CD8-positive, alpha-beta memory T cell (primary cell): ENCODE results near the gene KHDRBS2. TPM values are rescaled to one million over a fixed set of nuclear protein-coding genes. Genes with fewer than 3 reads are reported as not detected.

ENCODE experiments used
- CTCF ChIA-PET: fragments of 350-600 bp; sonication (Branson Sonifier 250); formaldehyde crosslinking; loops from one replicate; lab custom pipeline; 2021; ENCODE audit warnings: antibody characterized with exemption; lab: Charles Lee
- POLR2A ChIA-PET: fragments of 350-600 bp; sonication (Branson Sonifier 250); formaldehyde crosslinking; loops from one replicate; lab custom pipeline; 2021; ENCODE audit warnings: antibody characterized with exemption; lab: Charles Lee
- DNase-seq, 5 donors: peaks; one replicate each; pipeline versions ENCODE4 v3.0.0 to v3.0.0-alpha.2; 2020 to 2022; ENCODE audit warnings: mixed read lengths in 1 of 5
- H3K27ac ChIP-seq: one replicate; pipeline ENCODE4 v1.7.0; 2013; ENCODE audit warnings: low read depth, mild to moderate bottlenecking, low read length, moderate library complexity
- H3K27me3 ChIP-seq: 2 replicates; pipeline ENCODE4 v1.7.0; 2013; ENCODE audit warnings: low read length, mild to moderate bottlenecking; ENCODE audit not compliant: insufficient read depth, poor library complexity, severe bottlenecking
- H3K36me3 ChIP-seq: 2 replicates; pipeline ENCODE4 v1.7.0; 2013; ENCODE audit warnings: mild to moderate bottlenecking, low read length, moderate library complexity; ENCODE audit not compliant: insufficient read depth
- H3K4me1 ChIP-seq: 2 replicates; pipeline ENCODE4 v1.7.0; 2013; ENCODE audit warnings: mild to moderate bottlenecking, low read length, moderate library complexity; ENCODE audit not compliant: insufficient read depth
- H3K4me3 ChIP-seq: 2 replicates; pipeline ENCODE4 v1.7.0; 2013; ENCODE audit warnings: mild to moderate bottlenecking, low read length
- H3K9me3 ChIP-seq: 2 replicates; pipeline ENCODE4 v1.7.0; 2013; ENCODE audit warnings: mild to moderate bottlenecking, low read length
- H3K27ac Mint-ChIP-seq, 8 donors: one replicate each; pipeline ENCODE4 v1.8.0; 2020 to 2021; ENCODE audit warnings: mixed read lengths in 8 of 8, mild to moderate bottlenecking in 6 of 8, inconsistent platforms in 3 of 8, moderate library complexity in 3 of 8
- H3K27me3 Mint-ChIP-seq, 2 donors: one replicate each; pipeline ENCODE4 v1.8.0; 2020 to 2021; ENCODE audit warnings: mixed read lengths in 2 of 2, mild to moderate bottlenecking in 1 of 2, moderate library complexity in 1 of 2
- H3K36me3 Mint-ChIP-seq, 3 donors: one replicate each; pipeline ENCODE4 v1.8.0; 2020 to 2021; ENCODE audit warnings: mixed read lengths in 3 of 3, inconsistent platforms in 1 of 3, mild to moderate bottlenecking in 1 of 3
- H3K4me1 Mint-ChIP-seq, 3 donors: one replicate each; pipeline ENCODE4 v1.8.0; 2020 to 2021; ENCODE audit warnings: mixed read lengths in 3 of 3, inconsistent platforms in 1 of 3, mild to moderate bottlenecking in 1 of 3
- H3K4me3 Mint-ChIP-seq, 7 donors: one replicate each; pipeline ENCODE4 v1.8.0; 2020 to 2021; ENCODE audit warnings: mixed read lengths in 7 of 7, mild to moderate bottlenecking in 6 of 7, moderate library complexity in 4 of 7, inconsistent platforms in 2 of 7
- H3K9me3 Mint-ChIP-seq, 5 donors: one replicate each; pipeline ENCODE4 v1.8.0; 2020 to 2022; ENCODE audit warnings: mixed read lengths in 5 of 5, mild to moderate bottlenecking in 3 of 5, moderate library complexity in 2 of 5, inconsistent platforms in 1 of 5
- polyA plus RNA-seq: library from polyadenylated mRNA; unstranded; fragments of 300-500 nt; fragmentation: Illumina TruSeq; gene quantifications from one replicate; pipeline ENCODE4 v1.2.3, GENCODE V29; 2021
- total RNA-seq, 2 experiments: library from RNA; stranded (reverse); gene quantifications; one replicate each; pipeline ENCODE4 v1.2.3, GENCODE V29; 2021

The KHDRBS2 gene
- total and polyA plus RNA-seq, 3 experiments from 2014 or later, result not detected

DNA sequence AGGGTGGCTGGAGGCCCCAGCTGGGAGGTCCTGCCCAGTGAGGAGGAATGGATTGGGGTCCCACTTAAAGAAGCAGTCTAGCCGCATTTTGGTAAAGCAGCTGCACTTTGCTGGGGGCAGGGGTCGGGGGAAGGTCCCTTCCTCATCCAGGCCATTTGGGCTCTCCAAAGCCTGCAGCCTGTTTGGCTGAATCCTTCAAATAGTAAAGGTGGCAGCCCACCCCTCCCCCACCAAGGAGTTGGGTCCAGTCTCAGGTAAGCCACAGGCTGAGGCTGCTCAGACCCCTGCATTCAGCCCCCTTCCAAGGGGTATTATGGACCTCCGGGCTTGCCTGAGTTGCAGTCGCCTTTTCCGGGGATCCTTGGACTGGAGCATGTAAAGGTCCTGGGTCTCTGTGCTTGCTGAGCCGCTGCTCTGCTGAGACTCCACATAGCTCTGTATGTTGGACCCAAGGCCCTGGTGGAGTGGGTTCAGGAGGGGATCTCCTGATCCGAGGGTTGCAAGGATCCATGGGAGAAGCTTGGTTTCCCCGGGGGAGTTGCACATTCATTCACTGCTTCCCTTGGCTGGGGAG, 417.4 kb downstream of the KHDRBS2 start:
- no peaks in the 10 kb centered on the region for H3K27me3 Mint-ChIP-seq
- Histone ChIP-seq H3K27ac (no peak overlapping the region), H3K4me3 (no peak overlapping the region), H3K36me3 (no peaks in the 10 kb centered on the region), H3K9me3 (no peaks in the 10 kb centered on the region), H3K4me1 (no peaks in the 10 kb centered on the region), H3K27me3 (no peaks in the 10 kb centered on the region)
- H3K4me1 Mint-ChIP-seq, result no peaks in the 10 kb centered on the region
- DNase-seq, result no peak
- ChIA-PET POLR2A (no interaction called here), CTCF (no interaction called here)
- peaks cover 11 to 47% (median 22%) of the 10 kb centered on the region in 5 donors for H3K9me3 Mint-ChIP-seq
- no peaks in the 10 kb centered on the region for H3K36me3 Mint-ChIP-seq
- no peak overlapping the region for H3K27ac Mint-ChIP-seq
- no peak overlapping the region for H3K4me3 Mint-ChIP-seq

- Histone ChIP-seq H3K4me1 (no peaks in the 10 kb centered on the region), H3K9me3 (no peaks in the 10 kb centered on the region), H3K27me3 (no peaks in the 10 kb centered on the region), H3K4me3 (no peak overlapping the region), H3K36me3 (no peaks in the 10 kb centered on the region), H3K27ac (no peak overlapping the region)
- H3K36me3 Mint-ChIP-seq, result no peaks in the 10 kb centered on the region
- H3K27me3 Mint-ChIP-seq, result no peaks in the 10 kb centered on the region
- no peaks in the 10 kb centered on the region for H3K4me1 Mint-ChIP-seq
- POLR2A ChIA-PET, result no interaction called here
- DNase-seq, result no peak
- CTCF ChIA-PET, result no interaction called here
- H3K27ac Mint-ChIP-seq, result no peak overlapping the region
- no peak overlapping the region for H3K4me3 Mint-ChIP-seq
- peaks cover 20 to 55% (median 22%) of the 10 kb centered on the region in 5 donors for H3K9me3 Mint-ChIP-seq
These were observed 418.4 kb downstream of the KHDRBS2 start for GRCh38 chr6:61867635-61868034.

DNA sequence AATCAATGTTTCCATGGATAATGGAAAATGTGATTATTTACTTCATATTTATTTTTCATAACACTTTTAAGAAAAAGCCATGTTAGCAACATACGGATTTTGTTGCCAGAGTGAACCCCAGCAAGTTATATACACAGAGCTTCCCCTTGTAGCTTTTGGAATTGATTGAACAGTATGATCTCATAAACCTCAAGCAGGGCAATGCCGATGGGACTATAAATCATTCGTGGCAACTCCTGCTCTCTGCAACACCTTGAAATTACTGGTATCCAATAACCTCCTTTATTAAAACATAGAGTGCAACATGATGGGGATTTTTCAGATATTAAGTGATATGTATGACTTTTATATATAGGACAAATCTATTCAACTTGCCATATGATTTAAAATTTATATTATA, 428.5 kb downstream of the KHDRBS2 start:
- H3K9me3 ChIP-seq, result no peaks in the 10 kb centered on the region
- Mint-ChIP-seq H3K4me3 (no peak overlapping the region), H3K36me3 (no peaks in the 10 kb centered on the region), H3K27me3 (no peaks in the 10 kb centered on the region), H3K9me3 (peaks cover 18 to 25% (median 22%) of the 10 kb centered on the region in 5 donors), H3K4me1 (no peaks in the 10 kb centered on the region), H3K27ac (no peak overlapping the region)
- H3K4me1 ChIP-seq, result no peaks in the 10 kb centered on the region
- ChIA-PET POLR2A (no interaction called here), CTCF (no interaction called here)
- H3K4me3 ChIP-seq, result no peak overlapping the region
- H3K27me3 ChIP-seq, result no peaks in the 10 kb centered on the region
- DNase-seq, result no peak
- no peaks in the 10 kb centered on the region for H3K36me3 ChIP-seq
- no peak overlapping the region for H3K27ac ChIP-seq

DNA sequence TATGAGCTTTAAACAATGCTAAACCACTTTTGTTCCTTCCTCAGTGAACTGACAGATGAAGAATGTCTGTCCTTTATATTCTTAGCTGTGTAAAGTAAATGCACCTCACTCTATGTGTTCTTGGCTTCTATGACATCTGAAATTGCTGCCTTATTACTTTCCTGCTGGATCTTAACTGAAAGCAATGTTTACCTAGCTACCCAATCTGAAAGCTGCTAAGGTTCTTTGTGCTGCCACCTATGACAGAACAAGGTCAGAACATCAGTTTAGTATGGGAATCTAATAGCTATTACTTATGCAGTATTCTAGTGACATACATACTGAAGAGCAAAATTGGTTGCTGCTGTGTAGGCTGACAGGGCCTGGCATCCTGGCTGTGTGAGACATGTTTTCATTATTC, 444.1 kb downstream of the KHDRBS2 start:
- DNase-seq, result no peak
- Histone ChIP-seq H3K4me3 (no peak overlapping the region), H3K27me3 (no peaks in the 10 kb centered on the region), H3K36me3 (no peaks in the 10 kb centered on the region), H3K9me3 (no peaks in the 10 kb centered on the region), H3K4me1 (no peaks in the 10 kb centered on the region), H3K27ac (no peak overlapping the region)
- POLR2A ChIA-PET, result no interaction called here
- Mint-ChIP-seq H3K4me3 (no peak overlapping the region), H3K4me1 (no peaks in the 10 kb centered on the region), H3K27ac (no peak overlapping the region), H3K36me3 (no peaks in the 10 kb centered on the region), H3K9me3 (peaks cover 2 to 33% (median 10%) of the 10 kb centered on the region in 5 donors), H3K27me3 (no peaks in the 10 kb centered on the region)
- CTCF ChIA-PET, result no interaction called here

DNA sequence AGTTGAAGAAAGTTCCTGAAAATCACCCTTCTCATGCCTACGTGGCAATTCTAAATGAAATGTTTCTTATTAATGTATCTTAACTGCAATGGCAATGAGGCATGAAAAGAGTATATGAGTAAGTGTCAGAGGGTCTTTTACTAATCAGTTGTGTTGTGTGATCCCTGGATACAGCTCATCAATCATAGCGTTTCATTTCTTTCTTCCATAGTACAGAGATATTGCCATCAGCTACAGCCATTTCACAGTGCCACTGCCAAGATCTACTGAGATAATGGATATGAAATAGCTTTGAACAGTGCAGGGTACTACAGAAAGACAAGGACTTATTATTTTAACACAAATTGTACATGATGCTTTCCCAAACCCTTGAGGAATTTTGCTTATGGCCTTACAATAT, 450.8 kb downstream of the KHDRBS2 start:
- H3K27me3 Mint-ChIP-seq, result no peaks in the 10 kb centered on the region
- Histone ChIP-seq H3K27ac (no peak overlapping the region), H3K4me3 (no peak overlapping the region), H3K27me3 (no peaks in the 10 kb centered on the region), H3K9me3 (no peaks in the 10 kb centered on the region), H3K36me3 (no peaks in the 10 kb centered on the region), H3K4me1 (no peaks in the 10 kb centered on the region)
- H3K36me3 Mint-ChIP-seq, result no peaks in the 10 kb centered on the region
- H3K4me3 Mint-ChIP-seq, result no peak overlapping the region
- H3K27ac Mint-ChIP-seq, result no peak overlapping the region
- ChIA-PET CTCF (no interaction called here), POLR2A (no interaction called here)
- peaks cover 0 to 29% (median 5%) of the 10 kb centered on the region in 5 donors for H3K9me3 Mint-ChIP-seq
- no peak for DNase-seq
- H3K4me1 Mint-ChIP-seq, result no peaks in the 10 kb centered on the region

GRCh38 chr6:61833176-61833755, 452.8 kb downstream of the KHDRBS2 start:
- Histone ChIP-seq H3K4me3 (no peak overlapping the region), H3K4me1 (no peaks in the 10 kb centered on the region), H3K27ac (no peak overlapping the region), H3K27me3 (no peaks in the 10 kb centered on the region), H3K36me3 (no peaks in the 10 kb centered on the region), H3K9me3 (no peaks in the 10 kb centered on the region)
- Mint-ChIP-seq H3K4me1 (no peaks in the 10 kb centered on the region), H3K9me3 (peaks cover 0 to 22% (median 6%) of the 10 kb centered on the region in 5 donors), H3K27me3 (no peaks in the 10 kb centered on the region), H3K36me3 (no peaks in the 10 kb centered on the region), H3K27ac (no peak overlapping the region), H3K4me3 (no peak overlapping the region)
- POLR2A ChIA-PET, result no interaction called here
- CTCF ChIA-PET, result no interaction called here
- DNase-seq, result no peak

GRCh38 chr6:61817716-61818115, 468.3 kb downstream of the KHDRBS2 start:
- H3K27me3 ChIP-seq, result no peaks in the 10 kb centered on the region
- H3K9me3 Mint-ChIP-seq, result peaks cover 6 to 33% (median 13%) of the 10 kb centered on the region in 5 donors
- H3K4me1 Mint-ChIP-seq, result no peaks in the 10 kb centered on the region
- H3K36me3 ChIP-seq, result no peaks in the 10 kb centered on the region
- no peak overlapping the region for H3K27ac ChIP-seq
- H3K27ac Mint-ChIP-seq, result no peak overlapping the region
- no peak overlapping the region for H3K4me3 ChIP-seq
- no peak overlapping the region for H3K4me3 Mint-ChIP-seq
- POLR2A ChIA-PET, result no interaction called here
- H3K4me1 ChIP-seq, result no peaks in the 10 kb centered on the region
- no peaks in the 10 kb centered on the region for H3K27me3 Mint-ChIP-seq
- no peaks in the 10 kb centered on the region for H3K9me3 ChIP-seq
- CTCF ChIA-PET, result no interaction called here
- no peaks in the 10 kb centered on the region for H3K36me3 Mint-ChIP-seq
- DNase-seq, result no peak

GRCh38 chr6:61810047-61810446, 476.0 kb downstream of the KHDRBS2 start:
- peaks cover 0 to 14% (median 10%) of the 10 kb centered on the region in 5 donors for H3K9me3 Mint-ChIP-seq
- H3K27me3 ChIP-seq, result no peaks in the 10 kb centered on the region
- H3K4me1 Mint-ChIP-seq, result no peaks in the 10 kb centered on the region
- no peak overlapping the region for H3K27ac Mint-ChIP-seq
- H3K4me3 ChIP-seq, result no peak overlapping the region
- no peaks in the 10 kb centered on the region for H3K36me3 Mint-ChIP-seq
- H3K9me3 ChIP-seq, result no peaks in the 10 kb centered on the region
- ChIA-PET CTCF (no interaction called here), POLR2A (no interaction called here)
- no peak overlapping the region for H3K27ac ChIP-seq
- no peak overlapping the region for H3K4me3 Mint-ChIP-seq
- no peaks in the 10 kb centered on the region for H3K4me1 ChIP-seq
- no peaks in the 10 kb centered on the region for H3K36me3 ChIP-seq
- no peak for DNase-seq
- H3K27me3 Mint-ChIP-seq, result no peaks in the 10 kb centered on the region
